HepG2 (cell line): ENCODE results near the gene ATP6V0A1.

Experiments
- BATF2 ChIP-seq: sonication (generic); formaldehyde crosslinking; IDR thresholded peaks from 2 replicates; pipeline ENCODE4 v1.8.0; 2022; ENCODE audit warnings: mild to moderate bottlenecking, missing genetic modification reagents, moderate library complexity
- CTCF ChIP-seq: sonication (generic); formaldehyde crosslinking; IDR thresholded peaks from 2 replicates; pipeline ENCODE4 v1.5.0; 2020; ENCODE audit warnings: mild to moderate bottlenecking, missing genetic modification reagents, moderate library complexity
- FOXP4 ChIP-seq: sonication (generic); formaldehyde crosslinking; IDR thresholded peaks from 2 replicates; pipeline ENCODE4 v1.4.0; 2020; ENCODE audit warnings: missing genetic modification reagents
- ZBTB33 ChIP-seq: sonication (generic); formaldehyde crosslinking; IDR thresholded peaks from 2 replicates; pipeline ENCODE4 v1.4.0; 2020; ENCODE audit warnings: missing genetic modification reagents
- ZNF274 ChIP-seq: sonication (generic); formaldehyde crosslinking; IDR thresholded peaks from 2 replicates; pipeline ENCODE4 v1.5.1; 2020; ENCODE audit warnings: mild to moderate bottlenecking, missing genetic modification reagents

- TF ChIP-seq BATF2 (CRISPR knock-in tag) (no peak), FOXP4 (CRISPR knock-in tag) (no peak), CTCF (CRISPR knock-in tag) (no peak), ZNF274 (CRISPR knock-in tag) (no peak), ZBTB33 (CRISPR knock-in tag) (no peak)
Observed at GRCh38 chr17:42502926-42503325, 44.2 kb downstream of the ATP6V0A1 start.
